BLaER1 (cell line): ENCODE measurements around the gene RAET1L.
"Not testable (repeated sequence)": the region's sequence is repeated elsewhere in the genome, so short reads cannot be mapped to it uniquely, and the experiment has no call there.

Source experiments
- H3K27ac ChIP-seq: shearing (Covaris generic); formaldehyde crosslinking; 2 replicates; pipeline ENCODE4 v1.8.1; 2022
- H3K27me3 ChIP-seq: shearing (Covaris generic); formaldehyde crosslinking; 2 replicates; pipeline ENCODE4 v1.8.1; 2022
- H3K36me3 ChIP-seq: shearing (Covaris generic); formaldehyde crosslinking; 2 replicates; pipeline ENCODE4 v1.8.1; 2022
- H3K4me1 ChIP-seq: shearing (Covaris generic); formaldehyde crosslinking; 2 replicates; pipeline ENCODE4 v1.8.1; 2022
- H3K4me2 ChIP-seq: shearing (Covaris generic); formaldehyde crosslinking; 2 replicates; pipeline ENCODE4 v1.8.1; 2022
- H3K4me3 ChIP-seq: shearing (Covaris generic); formaldehyde crosslinking; 2 replicates; pipeline ENCODE4 v1.8.1; 2022
- H3K9ac ChIP-seq: shearing (Covaris generic); formaldehyde crosslinking; 2 replicates; pipeline ENCODE4 v1.8.1; 2022
- H3K9me3 ChIP-seq: shearing (Covaris generic); formaldehyde crosslinking; 2 replicates; pipeline ENCODE4 v1.8.1; 2022
- H4K20me1 ChIP-seq: shearing (Covaris generic); formaldehyde crosslinking; 2 replicates; pipeline ENCODE4 v1.8.1; 2022
- Cebpa-rat ChIP-seq: shearing (Covaris generic); IDR thresholded peaks from 2 replicates; pipeline ENCODE4 v1.8.1; 2022

Gene RAET1L

DNA sequence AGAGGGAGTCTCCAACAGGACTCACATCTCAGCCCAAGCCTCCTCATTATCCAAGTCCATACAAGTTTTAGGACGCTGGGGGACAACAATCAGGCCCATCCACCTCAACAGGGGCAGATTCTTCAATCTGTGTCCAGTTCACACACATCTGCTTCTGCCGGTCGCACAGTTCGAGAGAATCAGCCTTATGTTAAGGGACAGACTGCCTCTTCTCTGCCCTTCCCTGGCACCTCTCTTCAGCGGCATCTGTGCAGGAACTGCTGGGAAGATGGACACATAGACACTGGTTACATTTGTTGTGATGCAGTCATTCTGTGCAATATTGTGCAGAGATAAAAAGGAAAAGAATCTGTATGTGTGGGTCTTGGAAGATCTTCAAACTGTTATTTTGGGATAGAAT is 40.6 kb downstream of the RAET1L start:
- Histone ChIP-seq H4K20me1 (peaks cover 29% of the 10 kb centered on the region), H3K27ac (no peak overlapping the region), H3K9ac (no peak overlapping the region), H3K27me3 (peaks cover 86% of the 10 kb centered on the region), H3K36me3 (no peaks in the 10 kb centered on the region), H3K4me3 (no peak overlapping the region), H3K4me2 (no peak overlapping the region), H3K9me3 (peaks cover 35% of the 10 kb centered on the region), H3K4me1 (peaks cover 6% of the 10 kb centered on the region)
- no peak for TF ChIP-seq Cebpa-rat

DNA sequence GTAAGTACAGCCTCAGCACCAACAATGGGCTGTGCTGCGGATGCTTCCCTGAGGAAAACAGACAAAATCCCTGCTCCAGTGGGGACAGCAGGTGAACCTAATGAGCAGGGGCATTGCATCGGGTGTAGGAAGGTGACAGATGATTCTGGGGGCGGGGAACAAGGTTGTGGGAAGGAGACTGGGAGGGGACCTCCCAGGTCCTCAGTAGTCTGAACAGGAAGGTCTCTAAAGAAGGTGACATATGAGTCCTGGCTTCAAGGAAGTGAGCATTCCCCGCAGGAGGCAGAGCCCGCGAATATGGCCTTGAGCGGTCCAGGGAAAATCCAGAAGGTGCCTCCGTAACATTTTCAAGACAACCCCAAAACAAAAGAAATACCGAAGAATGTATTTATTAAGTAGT is 42.2 kb downstream of the RAET1L start:
- no peak for TF ChIP-seq Cebpa-rat
- H4K20me1 ChIP-seq = peaks cover 13% of the 10 kb centered on the region; the same call in 1 of the 2 replicates
- no peaks in the 10 kb centered on the region for H3K36me3 ChIP-seq
- H3K4me3 ChIP-seq = no peak overlapping the region
- peaks cover 76% of the 10 kb centered on the region for H3K27me3 ChIP-seq
- H3K27ac ChIP-seq = no peak overlapping the region
- H3K4me2 ChIP-seq = no peak overlapping the region
- no peak overlapping the region for H3K9ac ChIP-seq
- H3K4me1 ChIP-seq = no peaks in the 10 kb centered on the region
- peaks cover 24% of the 10 kb centered on the region for H3K9me3 ChIP-seq

DNA sequence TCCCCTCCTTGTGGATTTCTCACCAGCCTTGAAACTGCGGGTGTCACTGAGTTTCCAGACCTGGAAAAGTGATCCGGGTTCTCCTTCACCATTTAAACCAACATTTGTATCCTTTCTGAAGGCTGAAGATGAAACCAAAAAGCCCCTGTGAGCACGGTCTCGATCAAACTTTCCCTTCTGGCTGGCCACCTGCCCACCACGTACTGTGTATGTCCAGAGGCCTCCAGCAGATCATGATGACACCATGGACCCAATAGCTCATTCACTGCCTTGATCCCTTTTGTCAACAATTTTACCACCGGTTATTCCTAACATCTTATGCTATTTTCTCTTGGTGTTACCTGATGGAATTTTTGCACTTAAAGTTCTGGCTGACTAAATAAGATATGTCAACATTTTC is 46.0 kb downstream of the RAET1L start:
- Histone ChIP-seq H3K9me3 (no peaks in the 10 kb centered on the region), H3K4me2 (no peak overlapping the region), H3K4me3 (no peak overlapping the region), H3K36me3 (no peaks in the 10 kb centered on the region), H3K9ac (no peak overlapping the region), H4K20me1 (no peaks in the 10 kb centered on the region; the same call in 1 of the 2 replicates), H3K4me1 (no peaks in the 10 kb centered on the region), H3K27ac (no peak overlapping the region), H3K27me3 (peaks cover 37% of the 10 kb centered on the region)
- no peak for TF ChIP-seq Cebpa-rat

GRCh38 chr6:149978610-149979009 is 46.7 kb downstream of the RAET1L start:
- H3K27ac ChIP-seq = no peak overlapping the region

DNA sequence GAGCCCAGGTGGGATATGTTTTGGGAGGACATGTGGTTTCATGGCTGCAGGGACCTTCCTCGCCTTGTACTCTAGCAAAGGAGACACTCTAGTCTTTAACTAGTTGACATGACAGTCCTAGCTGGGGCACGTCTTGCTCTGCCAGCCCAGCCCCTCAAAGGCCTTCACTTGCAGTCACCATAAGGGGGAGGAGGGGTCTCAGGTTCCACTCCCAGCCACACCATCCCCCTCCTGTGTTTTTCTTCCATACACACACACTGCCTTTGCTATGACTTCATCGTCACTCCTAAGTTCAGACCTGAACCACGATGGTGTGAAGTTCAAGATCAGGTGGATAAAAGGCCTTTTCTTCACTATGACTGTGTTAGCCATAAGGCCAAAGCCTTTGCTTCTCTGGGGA is 48.1 kb downstream of the RAET1L start:
- H3K9me3 ChIP-seq = no peaks in the 10 kb centered on the region
- no peak overlapping the region for H3K27ac ChIP-seq
- no peak overlapping the region for H3K4me2 ChIP-seq
- no peak overlapping the region for H3K4me3 ChIP-seq
- no peaks in the 10 kb centered on the region for H3K36me3 ChIP-seq
- peaks cover 16% of the 10 kb centered on the region for H3K27me3 ChIP-seq
- TF ChIP-seq Cebpa-rat = no peak
- H4K20me1 ChIP-seq = no peaks in the 10 kb centered on the region
- no peak overlapping the region for H3K9ac ChIP-seq
- no peaks in the 10 kb centered on the region for H3K4me1 ChIP-seq

More at GRCh38 chr6:149978610-149979009, 46.7 kb downstream of the RAET1L start:
- no peaks in the 10 kb centered on the region for H3K36me3 ChIP-seq
- no peaks in the 10 kb centered on the region; the same call in 1 of the 2 replicates for H4K20me1 ChIP-seq
- no peaks in the 10 kb centered on the region for H3K9me3 ChIP-seq
- H3K9ac ChIP-seq = no peak overlapping the region
- no peak for TF ChIP-seq Cebpa-rat
- H3K4me3 ChIP-seq = no peak overlapping the region
- H3K27me3 ChIP-seq = peaks cover 30% of the 10 kb centered on the region
- no peak overlapping the region for H3K4me2 ChIP-seq
- no peaks in the 10 kb centered on the region for H3K4me1 ChIP-seq

- no peak overlapping the region for H3K4me3 ChIP-seq
- H3K9ac ChIP-seq = no peak overlapping the region
- H3K4me1 ChIP-seq = no peaks in the 10 kb centered on the region
- H3K9me3 ChIP-seq = no peaks in the 10 kb centered on the region
- H4K20me1 ChIP-seq = no peaks in the 10 kb centered on the region
- TF ChIP-seq Cebpa-rat = no peak
- peaks cover 6% of the 10 kb centered on the region; the same call in 1 of the 2 replicates for H3K27me3 ChIP-seq
- H3K27ac ChIP-seq = no peak overlapping the region
- H3K4me2 ChIP-seq = no peak overlapping the region
- H3K36me3 ChIP-seq = no peaks in the 10 kb centered on the region
Measured at GRCh38 chr6:149975400-149975799, 49.9 kb downstream of the RAET1L start.

- H3K4me1 ChIP-seq = no peaks in the 10 kb centered on the region
- H3K4me2 ChIP-seq = no peak overlapping the region
- H3K27me3 ChIP-seq = peaks cover 12% of the 10 kb centered on the region
Measured at GRCh38 chr6:149974825-149975224, 50.5 kb downstream of the RAET1L start.

DNA sequence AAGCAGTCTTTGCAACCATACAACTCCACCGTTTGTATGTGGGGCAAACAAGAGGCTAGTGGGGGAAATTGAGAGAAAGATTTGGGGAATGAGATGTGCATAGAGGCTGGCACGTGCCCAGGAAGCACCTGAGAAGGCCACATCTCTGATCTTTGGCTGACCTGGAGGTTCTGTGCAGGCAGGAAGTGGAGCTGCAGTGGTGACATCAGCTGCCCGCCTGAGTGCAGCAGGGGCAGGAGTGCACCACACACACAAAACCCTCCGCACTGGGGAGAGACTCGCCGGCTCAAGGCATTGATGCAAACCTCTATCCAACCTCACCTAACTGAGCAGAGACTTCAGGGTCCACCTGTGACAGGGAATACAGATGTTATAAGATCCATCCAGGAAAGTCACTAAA is 50.9 kb downstream of the RAET1L start:
- H3K4me3 ChIP-seq, H3K27ac ChIP-seq, H3K4me1 ChIP-seq, H3K9ac ChIP-seq, H3K9me3 ChIP-seq, H4K20me1 ChIP-seq, H3K36me3 ChIP-seq, H3K4me2 ChIP-seq: not testable (repeated sequence)
- H3K27me3 ChIP-seq = peaks cover 15% of the 10 kb centered on the region

More at GRCh38 chr6:149974825-149975224, 50.5 kb downstream of the RAET1L start:
- H4K20me1 ChIP-seq = no peaks in the 10 kb centered on the region; the same call in 1 of the 2 replicates
- H3K9me3 ChIP-seq = no peaks in the 10 kb centered on the region
- no peak overlapping the region for H3K9ac ChIP-seq
- no peaks in the 10 kb centered on the region for H3K36me3 ChIP-seq
- no peak overlapping the region for H3K4me3 ChIP-seq
- H3K27ac ChIP-seq = no peak overlapping the region
- TF ChIP-seq Cebpa-rat = no peak

DNA sequence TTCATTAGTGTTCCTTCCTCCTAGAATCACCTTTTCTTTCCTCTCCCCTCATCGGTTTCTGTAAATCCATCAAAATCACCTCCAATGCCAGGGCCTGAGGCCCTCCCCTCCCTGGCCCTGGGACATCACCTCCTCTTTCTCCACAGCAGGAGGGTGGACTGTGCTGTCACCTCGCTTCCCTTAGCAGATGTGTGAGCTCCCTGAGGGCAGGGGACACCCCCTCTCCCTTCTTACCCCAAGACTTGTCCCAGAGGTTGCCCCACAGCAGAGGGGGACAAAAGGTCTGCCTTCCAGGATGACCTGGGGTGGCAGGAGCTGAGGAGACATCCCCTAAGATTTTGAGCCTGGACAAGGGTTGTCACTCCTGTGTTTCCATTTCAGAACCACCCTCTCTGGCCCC is 55.7 kb downstream of the RAET1L start:
- H3K36me3 ChIP-seq = no peaks in the 10 kb centered on the region
- H3K9me3 ChIP-seq = no peaks in the 10 kb centered on the region
- H3K27me3 ChIP-seq = peaks cover 57% of the 10 kb centered on the region
- H3K4me1 ChIP-seq = peaks cover 10% of the 10 kb centered on the region
- H3K9ac ChIP-seq = no peak overlapping the region
- H3K27ac ChIP-seq = no peak overlapping the region
- peaks cover 20% of the 10 kb centered on the region for H4K20me1 ChIP-seq
- H3K4me3 ChIP-seq = no peak overlapping the region
- H3K4me2 ChIP-seq = no peak overlapping the region
- TF ChIP-seq Cebpa-rat = no peak

DNA sequence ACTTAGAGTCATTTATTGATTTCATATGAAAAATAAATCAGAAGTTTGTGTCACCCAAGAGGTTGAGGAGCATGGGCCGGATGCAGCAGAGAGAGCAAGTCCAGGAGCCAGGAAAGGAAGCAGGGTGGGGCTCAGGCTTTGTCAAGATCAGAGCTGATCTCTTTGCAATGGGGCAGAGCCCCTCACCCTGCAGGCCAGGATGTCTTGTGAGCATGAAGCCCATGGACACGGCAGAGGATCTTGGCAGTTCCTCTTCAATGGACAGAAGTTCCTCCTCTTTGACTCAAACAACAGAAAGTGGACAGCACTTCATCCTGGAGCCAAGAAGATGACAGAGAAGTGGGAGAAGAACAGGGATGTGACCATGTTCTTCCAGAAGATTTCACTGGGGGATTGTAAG is 56.4 kb downstream of the RAET1L start:
- H3K27me3 ChIP-seq = peaks cover 65% of the 10 kb centered on the region
- not testable (repeated sequence) for H3K9me3 ChIP-seq

More for the DNA sequence above, 56.4 kb downstream of the RAET1L start:
- H4K20me1 ChIP-seq = peaks cover 24% of the 10 kb centered on the region
- H3K9ac ChIP-seq, H3K4me2 ChIP-seq, H3K4me3 ChIP-seq, H3K36me3 ChIP-seq, H3K27ac ChIP-seq: not testable (repeated sequence)
- peaks cover 17% of the 10 kb centered on the region for H3K4me1 ChIP-seq
